ENCODE data around the gene SFT2D1. TPM values are rescaled to one million over a fixed set of nuclear protein-coding genes. Genes with fewer than 3 reads are reported as not detected.
A peak's percentile ranks its signal among the peaks of the same experiment; 100 is the strongest.

Gene SFT2D1
- total and polyA plus RNA-seq, 9 of the 15 experiments (the other 6 are each of a cell fraction or from before 2014, with no cell fraction given): 54.4 to 140 (median 74.6) TPM

- TF ChIP-seq TRIM25 (IDR thresholded peaks at IDR 0.05; ENCODE audit: borderline replicate concordance) (no peak), RHOXF2B (CRISPR knock-in tag; conservative IDR thresholded peaks at IDR 0.05) (no peak), TGIF2 (CRISPR knock-in tag; IDR thresholded peaks at IDR 0.05) (no peak), RNF2 (IDR thresholded peaks at IDR 0.05) (no peak), ZFP1 (CRISPR knock-in tag; IDR thresholded peaks at IDR 0.05) (no peak), BHLHE40 (IDR thresholded peaks at IDR 0.05; ENCODE audit: low read length) (peak; percentile 74), CBFA2T3 (IDR thresholded peaks at IDR 0.05) (no peak), SRSF3 (IDR thresholded peaks at IDR 0.05; ENCODE audit: insufficient read depth, low read length) (no peak), SMARCA5 (IDR thresholded peaks at IDR 0.05) (no peak), MTF1 (CRISPR knock-in tag; IDR thresholded peaks at IDR 0.05; ENCODE audit: borderline replicate concordance) (no peak), RERE (CRISPR knock-in tag; IDR thresholded peaks at IDR 0.05; ENCODE audit: borderline replicate concordance) (no peak), RUNX1 (IDR thresholded peaks at IDR 0.05; ENCODE audit: low read depth) (0 out of 2 replicates have a peak, but pooled peaks have one; percentile 54), CEBPZ (IDR thresholded peaks at IDR 0.05; ENCODE audit: borderline replicate concordance, low read depth, low read length) (no peak), RAD21 (CRISPR knock-in tag; conservative IDR thresholded peaks at IDR 0.05 in 1 of 2, IDR thresholded peaks at IDR 0.05 in 1 of 2) (peak; percentile 44 to 70), NFRKB (IDR thresholded peaks at IDR 0.05; ENCODE audit: low read depth) (no peak), ZNF24 (IDR thresholded peaks at IDR 0.05) (no peak), ZFP30 (CRISPR knock-in tag; IDR thresholded peaks at IDR 0.05; ENCODE audit: borderline replicate concordance) (no peak), ILK (tag; IDR thresholded peaks at IDR 0.05; ENCODE audit: borderline replicate concordance, low read depth) (no peak), KAT7 (CRISPR knock-in tag; IDR thresholded peaks at IDR 0.05; ENCODE audit: borderline replicate concordance) (peak; percentile 46; the same call in 1 of the 2 replicates), MCM5 (IDR thresholded peaks at IDR 0.05; ENCODE audit: low read depth) (no peak)
These were observed 11.7 kb downstream of the SFT2D1 start (continued) for GRCh38 chr6:166330612-166331011.
